Measurements from ENCODE around the gene TNFAIP8L2. TPM values are rescaled to one million over a fixed set of nuclear protein-coding genes. Genes with fewer than 3 reads are reported as not detected.

TNFAIP8L2 gene
- total RNA-seq, 1 donor from 2014 or later, result not detected

GRCh38 chr1:151143986-151144385 lies 12.5 kb upstream of the TNFAIP8L2 start:
- DNase-seq (ENCODE audit: low read depth), result no peak
- no peak overlapping the region for H3K4me3 ChIP-seq (ENCODE audit: low read depth, low read length)
- peaks cover 3% of the 10 kb centered on the region for H3K27me3 ChIP-seq (ENCODE audit: control insufficient read depth, insufficient read depth, low read length)
- no peaks in the 10 kb centered on the region for H3K36me3 ChIP-seq (ENCODE audit: control insufficient read depth, insufficient read depth, low read length)
- TF ChIP-seq CTCF (IDR thresholded peaks at IDR 0.05; ENCODE audit: insufficient read depth, low read length, poor library complexity, severe bottlenecking), result no peak

GRCh38 chr1:151144474-151145303 lies 11.8 kb upstream of the TNFAIP8L2 start:
- no peaks in the 10 kb centered on the region for H3K36me3 ChIP-seq (ENCODE audit: control insufficient read depth, insufficient read depth, low read length)
- TF ChIP-seq CTCF (IDR thresholded peaks at IDR 0.05; ENCODE audit: insufficient read depth, low read length, poor library complexity, severe bottlenecking), result no peak
- H3K27me3 ChIP-seq (ENCODE audit: control insufficient read depth, insufficient read depth, low read length), result peaks cover 3% of the 10 kb centered on the region
- no peak overlapping the region for H3K4me3 ChIP-seq (ENCODE audit: low read depth, low read length)
- DNase-seq (ENCODE audit: low read depth), result no peak

GRCh38 chr1:151145304-151146071 lies 11.0 kb upstream of the TNFAIP8L2 start:
- Histone ChIP-seq H3K36me3 (ENCODE audit: control insufficient read depth, insufficient read depth, low read length) (no peaks in the 10 kb centered on the region), H3K4me3 (ENCODE audit: low read depth, low read length) (peak overlapping the region; percentile 81), H3K27me3 (ENCODE audit: control insufficient read depth, insufficient read depth, low read length) (peaks cover 3% of the 10 kb centered on the region)
- no peak for DNase-seq (ENCODE audit: low read depth)
- TF ChIP-seq CTCF (IDR thresholded peaks at IDR 0.05; ENCODE audit: insufficient read depth, low read length, poor library complexity, severe bottlenecking), result no peak

- H3K27me3 ChIP-seq (ENCODE audit: control insufficient read depth, insufficient read depth, low read length), result peaks cover 3% of the 10 kb centered on the region
- no peak for TF ChIP-seq CTCF (IDR thresholded peaks at IDR 0.05; ENCODE audit: insufficient read depth, low read length, poor library complexity, severe bottlenecking)
- DNase-seq (ENCODE audit: low read depth), result no peak
- peak overlapping the region; percentile 81 for H3K4me3 ChIP-seq (ENCODE audit: low read depth, low read length)
- H3K36me3 ChIP-seq (ENCODE audit: control insufficient read depth, insufficient read depth, low read length), result no peaks in the 10 kb centered on the region
These were observed 10.4 kb upstream of the TNFAIP8L2 start for GRCh38 chr1:151146072-151146411.

GRCh38 chr1:151146412-151147131 lies 9.9 kb upstream of the TNFAIP8L2 start, which contains the start of gene SEMA6C:
Gene SEMA6C (minus strand): TSS chr1:151146631. CDS start chr1:151142621, 4,010 bp downstream.
- TF ChIP-seq CTCF (IDR thresholded peaks at IDR 0.05; ENCODE audit: insufficient read depth, low read length, poor library complexity, severe bottlenecking), result no peak
- H3K27me3 ChIP-seq (ENCODE audit: control insufficient read depth, insufficient read depth, low read length), result peaks cover 3% of the 10 kb centered on the region
- peak within 1 kb of the TSS; percentile 81 for H3K4me3 ChIP-seq (ENCODE audit: low read depth, low read length)
- DNase-seq (ENCODE audit: low read depth), result no peak
- H3K36me3 ChIP-seq (ENCODE audit: control insufficient read depth, insufficient read depth, low read length), result no peaks in the 10 kb centered on the region
